GM23338 (cell line): Measurements from ENCODE around the gene PGAM1. TPM values are rescaled to one million over a fixed set of nuclear protein-coding genes. Genes with fewer than 3 reads are reported as not detected.

Source experiments
- ATAC-seq: fragments of 200-7000 bp; cut with Tn5 transposase; 3 replicates; pipeline ENCODE4 v1.9.1; 2020
- DNase-seq: peaks from one replicate; pipeline ENCODE4 v3.0.0-alpha.2; 2015; ENCODE audit warnings: low spot score
- H2AFZ ChIP-seq: fragments of 200-600 bp; sonication (generic); 2 replicates; pipeline ENCODE4 v1.8.0; 2016; ENCODE audit warnings: antibody characterized with exemption, mild to moderate bottlenecking, moderate library complexity
- H3F3A ChIP-seq: fragments of 200-600 bp; sonication (generic); replicated peaks from 2 replicates; pipeline ENCODE4 v1.8.0; 2017; ENCODE audit warnings: antibody characterized with exemption, mixed run types, low read depth
- H3K27ac ChIP-seq: fragments of 200-600 bp; sonication (generic); 2 replicates; pipeline ENCODE4 v1.6.1; 2016; ENCODE audit warnings: low read depth
- H3K27me3 ChIP-seq: fragments of 200-600 bp; sonication (generic); 2 replicates; pipeline ENCODE4 v1.8.0; 2016; ENCODE audit warnings: mild to moderate bottlenecking, mixed run types, moderate library complexity; ENCODE audit not compliant: insufficient read depth
- H3K36me3 ChIP-seq: fragments of 200-600 bp; sonication (generic); 2 replicates; pipeline ENCODE4 v1.8.0; 2016; ENCODE audit warnings: mild to moderate bottlenecking; ENCODE audit not compliant: insufficient read depth
- H3K4me1 ChIP-seq: fragments of 200-600 bp; sonication (generic); 2 replicates; pipeline ENCODE4 v1.8.0; 2016; ENCODE audit warnings: mild to moderate bottlenecking, moderate library complexity; ENCODE audit not compliant: insufficient read depth
- H3K4me2 ChIP-seq: fragments of 200-600 bp; sonication (generic); 2 replicates; pipeline ENCODE4 v1.7.1; 2017; ENCODE audit warnings: mixed run types
- H3K4me3 ChIP-seq: fragments of 200-600 bp; sonication (generic); 2 replicates; pipeline ENCODE4 v1.6.1; 2016; ENCODE audit warnings: mixed run types
- H3K79me2 ChIP-seq: fragments of 200-600 bp; sonication (generic); replicated peaks from 2 replicates; pipeline ENCODE4 v1.8.0; 2017; ENCODE audit warnings: mild to moderate bottlenecking; ENCODE audit not compliant: insufficient read depth
- H3K9me2 ChIP-seq: fragments of 200-600 bp; sonication (generic); 2 replicates; pipeline ENCODE4 v1.8.0; 2017; ENCODE audit not compliant: insufficient read depth
- H4K20me1 ChIP-seq: fragments of 200-600 bp; sonication (generic); replicated peaks from 2 replicates; pipeline ENCODE4 v1.8.0; 2017; ENCODE audit warnings: mild to moderate bottlenecking; ENCODE audit not compliant: insufficient read depth
- H3K27ac Mint-ChIP-seq: 2 replicates; pipeline ENCODE4 v1.8.0; 2020; ENCODE audit warnings: inconsistent platforms, mild to moderate bottlenecking, moderate library complexity, mixed read lengths
- H3K27me3 Mint-ChIP-seq: 3 replicates; pipeline ENCODE4 v1.8.0; 2022; ENCODE audit warnings: low read depth, mild to moderate bottlenecking, moderate library complexity, mixed read lengths, inconsistent platforms; ENCODE audit not compliant: insufficient read depth, poor library complexity
- H3K36me3 Mint-ChIP-seq: 3 replicates; pipeline ENCODE4 v1.8.0; 2021; ENCODE audit warnings: low read depth, mild to moderate bottlenecking, inconsistent platforms, moderate library complexity, mixed read lengths
- H3K4me1 Mint-ChIP-seq: 3 replicates; pipeline ENCODE4 v1.8.0; 2020; ENCODE audit warnings: mild to moderate bottlenecking, inconsistent platforms, mixed read lengths
- H3K4me3 Mint-ChIP-seq: 3 replicates; pipeline ENCODE4 v1.8.0; 2021; ENCODE audit warnings: moderate library complexity, mild to moderate bottlenecking, inconsistent platforms, mixed read lengths
- H3K9me3 Mint-ChIP-seq: 3 replicates; pipeline ENCODE4 v1.8.0; 2020; ENCODE audit warnings: moderate library complexity, mild to moderate bottlenecking, inconsistent platforms, mixed read lengths
- CREB1 ChIP-seq: fragments of 250-450 bp; sonication (Bioruptor Pico); IDR thresholded peaks from 2 replicates; pipeline ENCODE4 v1.5.0; 2020; ENCODE audit warnings: low read depth, mild to moderate bottlenecking, moderate library complexity
- ETS1 ChIP-seq: IDR thresholded peaks from 2 replicates; pipeline ENCODE4 v1.6.1; 2016; ENCODE audit warnings: antibody characterized with exemption
- EZH2 ChIP-seq: fragments of 200-600 bp; sonication (generic); IDR thresholded peaks from one replicate; pipeline ENCODE4 v1.8.0; 2017; ENCODE audit warnings: antibody characterized with exemption, mild to moderate bottlenecking, low read depth; ENCODE audit not compliant: unreplicated experiment
- POLR2AphosphoS5 ChIP-seq: IDR thresholded peaks from 2 replicates; pipeline ENCODE4 v1.6.1; 2016; ENCODE audit warnings: antibody characterized with exemption, low read depth
- STAT1 ChIP-seq: IDR thresholded peaks from one replicate; pipeline ENCODE4 v1.6.1; 2016; ENCODE audit warnings: antibody characterized with exemption; ENCODE audit not compliant: unreplicated experiment
- ZNF114 ChIP-seq: fragments of 250-450 bp; sonication (Bioruptor Pico); IDR thresholded peaks from 2 replicates; pipeline ENCODE4 v1.5.0; 2020; ENCODE audit warnings: mild to moderate bottlenecking, moderate library complexity
- ZNF331 ChIP-seq: fragments of 250-450 bp; sonication (Bioruptor Pico); IDR thresholded peaks from 2 replicates; pipeline ENCODE4 v1.5.0; 2020; ENCODE audit warnings: low read depth, mild to moderate bottlenecking, moderate library complexity
- polyA plus RNA-seq: library from polyadenylated mRNA; unstranded; fragments of >200 nt; fragmentation: Nextera tagmentation; extraction: Ambion mirVana; gene quantifications from 2 replicates; pipeline ENCODE4 v1.2.1, GENCODE V29; 2016
- total RNA-seq: library from RNA; depleted of rRNA; stranded (reverse); fragments of >200 nt; shearing (Covaris generic); gene quantifications from 2 replicates; pipeline ENCODE4 v1.2.3, GENCODE V29; 2014
- TF ChIP-seq, protein P1 (sequence below): IDR thresholded peaks from one replicate; pipeline ENCODE4 v1.6.1; 2018; ENCODE audit warnings: antibody characterized with exemption; ENCODE audit not compliant: unreplicated experiment
- TF ChIP-seq, protein P2 (sequence below): fragments of 250-450 bp; sonication (Bioruptor Pico); IDR thresholded peaks from 2 replicates; pipeline ENCODE4 v1.5.0; 2020; ENCODE audit warnings: mild to moderate bottlenecking, moderate library complexity

Gene PGAM1
- total and polyA plus RNA-seq, 2 experiments from 2014 or later: 497 to 930 TPM

- TF ChIP-seq, protein P1, sequence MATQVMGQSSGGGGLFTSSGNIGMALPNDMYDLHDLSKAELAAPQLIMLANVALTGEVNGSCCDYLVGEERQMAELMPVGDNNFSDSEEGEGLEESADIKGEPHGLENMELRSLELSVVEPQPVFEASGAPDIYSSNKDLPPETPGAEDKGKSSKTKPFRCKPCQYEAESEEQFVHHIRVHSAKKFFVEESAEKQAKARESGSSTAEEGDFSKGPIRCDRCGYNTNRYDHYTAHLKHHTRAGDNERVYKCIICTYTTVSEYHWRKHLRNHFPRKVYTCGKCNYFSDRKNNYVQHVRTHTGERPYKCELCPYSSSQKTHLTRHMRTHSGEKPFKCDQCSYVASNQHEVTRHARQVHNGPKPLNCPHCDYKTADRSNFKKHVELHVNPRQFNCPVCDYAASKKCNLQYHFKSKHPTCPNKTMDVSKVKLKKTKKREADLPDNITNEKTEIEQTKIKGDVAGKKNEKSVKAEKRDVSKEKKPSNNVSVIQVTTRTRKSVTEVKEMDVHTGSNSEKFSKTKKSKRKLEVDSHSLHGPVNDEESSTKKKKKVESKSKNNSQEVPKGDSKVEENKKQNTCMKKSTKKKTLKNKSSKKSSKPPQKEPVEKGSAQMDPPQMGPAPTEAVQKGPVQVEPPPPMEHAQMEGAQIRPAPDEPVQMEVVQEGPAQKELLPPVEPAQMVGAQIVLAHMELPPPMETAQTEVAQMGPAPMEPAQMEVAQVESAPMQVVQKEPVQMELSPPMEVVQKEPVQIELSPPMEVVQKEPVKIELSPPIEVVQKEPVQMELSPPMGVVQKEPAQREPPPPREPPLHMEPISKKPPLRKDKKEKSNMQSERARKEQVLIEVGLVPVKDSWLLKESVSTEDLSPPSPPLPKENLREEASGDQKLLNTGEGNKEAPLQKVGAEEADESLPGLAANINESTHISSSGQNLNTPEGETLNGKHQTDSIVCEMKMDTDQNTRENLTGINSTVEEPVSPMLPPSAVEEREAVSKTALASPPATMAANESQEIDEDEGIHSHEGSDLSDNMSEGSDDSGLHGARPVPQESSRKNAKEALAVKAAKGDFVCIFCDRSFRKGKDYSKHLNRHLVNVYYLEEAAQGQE: no peak
- no peak for TF ChIP-seq ZNF331 (CRISPR knock-in tag)
- no peak for TF ChIP-seq ETS1
- no peak for TF ChIP-seq CREB1 (CRISPR knock-in tag)
Observed at GRCh38 chr10:97464226-97464625, 38.2 kb downstream of the PGAM1 start (continued).

DNA sequence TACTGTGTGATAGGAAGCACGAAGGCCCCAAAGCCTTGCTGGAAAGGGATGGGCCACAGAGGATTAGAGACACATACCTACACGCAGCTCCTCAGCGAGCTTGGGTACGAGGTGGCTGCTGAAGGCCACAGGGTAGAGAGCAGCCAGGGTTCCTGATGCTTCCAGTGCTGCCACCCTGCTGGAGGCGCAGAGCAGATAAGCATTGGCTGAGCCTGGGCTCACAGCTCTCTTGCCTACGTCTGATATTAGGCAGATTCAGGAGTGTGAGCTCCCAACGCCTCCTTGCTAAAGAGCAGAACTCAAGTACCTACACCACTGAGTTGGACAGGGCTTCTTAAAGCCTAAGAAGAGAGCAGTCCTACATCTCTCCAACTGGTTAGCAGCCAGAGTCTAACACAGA lies 40.0 kb downstream of the PGAM1 start:
- no peaks in the 10 kb centered on the region for H3K79me2 ChIP-seq
- no peak for ATAC-seq
- Mint-ChIP-seq H3K36me3 (peaks cover 90% of the 10 kb centered on the region), H3K9me3 (no peaks in the 10 kb centered on the region), H3K27me3 (peaks cover 1% of the 10 kb centered on the region), H3K27ac (no peak overlapping the region), H3K4me3 (no peak overlapping the region), H3K4me1 (peaks cover 5% of the 10 kb centered on the region; the same call in 1 of the 3 replicates)
- H3K4me3 ChIP-seq: no peak overlapping the region
- H3K27me3 ChIP-seq: no peaks in the 10 kb centered on the region
- H2AFZ ChIP-seq: no peak overlapping the region
- H3F3A ChIP-seq: peaks cover 32% of the 10 kb centered on the region
- peaks cover 5% of the 10 kb centered on the region for H4K20me1 ChIP-seq
- DNase-seq: no peak
- no peaks in the 10 kb centered on the region for H3K9me2 ChIP-seq
- H3K4me1 ChIP-seq: no peaks in the 10 kb centered on the region
- peaks cover 75% of the 10 kb centered on the region for H3K36me3 ChIP-seq
- no peak overlapping the region for H3K27ac ChIP-seq
- no peak overlapping the region for H3K4me2 ChIP-seq
- no peak for TF ChIP-seq ETS1
- TF ChIP-seq ZNF114 (CRISPR knock-in tag): no peak
- no peak for TF ChIP-seq POLR2AphosphoS5
- TF ChIP-seq ZNF331 (CRISPR knock-in tag): no peak
- no peak for TF ChIP-seq CREB1 (CRISPR knock-in tag)
- TF ChIP-seq EZH2: no peak
- no peak for TF ChIP-seq STAT1
- TF ChIP-seq, protein P2, sequence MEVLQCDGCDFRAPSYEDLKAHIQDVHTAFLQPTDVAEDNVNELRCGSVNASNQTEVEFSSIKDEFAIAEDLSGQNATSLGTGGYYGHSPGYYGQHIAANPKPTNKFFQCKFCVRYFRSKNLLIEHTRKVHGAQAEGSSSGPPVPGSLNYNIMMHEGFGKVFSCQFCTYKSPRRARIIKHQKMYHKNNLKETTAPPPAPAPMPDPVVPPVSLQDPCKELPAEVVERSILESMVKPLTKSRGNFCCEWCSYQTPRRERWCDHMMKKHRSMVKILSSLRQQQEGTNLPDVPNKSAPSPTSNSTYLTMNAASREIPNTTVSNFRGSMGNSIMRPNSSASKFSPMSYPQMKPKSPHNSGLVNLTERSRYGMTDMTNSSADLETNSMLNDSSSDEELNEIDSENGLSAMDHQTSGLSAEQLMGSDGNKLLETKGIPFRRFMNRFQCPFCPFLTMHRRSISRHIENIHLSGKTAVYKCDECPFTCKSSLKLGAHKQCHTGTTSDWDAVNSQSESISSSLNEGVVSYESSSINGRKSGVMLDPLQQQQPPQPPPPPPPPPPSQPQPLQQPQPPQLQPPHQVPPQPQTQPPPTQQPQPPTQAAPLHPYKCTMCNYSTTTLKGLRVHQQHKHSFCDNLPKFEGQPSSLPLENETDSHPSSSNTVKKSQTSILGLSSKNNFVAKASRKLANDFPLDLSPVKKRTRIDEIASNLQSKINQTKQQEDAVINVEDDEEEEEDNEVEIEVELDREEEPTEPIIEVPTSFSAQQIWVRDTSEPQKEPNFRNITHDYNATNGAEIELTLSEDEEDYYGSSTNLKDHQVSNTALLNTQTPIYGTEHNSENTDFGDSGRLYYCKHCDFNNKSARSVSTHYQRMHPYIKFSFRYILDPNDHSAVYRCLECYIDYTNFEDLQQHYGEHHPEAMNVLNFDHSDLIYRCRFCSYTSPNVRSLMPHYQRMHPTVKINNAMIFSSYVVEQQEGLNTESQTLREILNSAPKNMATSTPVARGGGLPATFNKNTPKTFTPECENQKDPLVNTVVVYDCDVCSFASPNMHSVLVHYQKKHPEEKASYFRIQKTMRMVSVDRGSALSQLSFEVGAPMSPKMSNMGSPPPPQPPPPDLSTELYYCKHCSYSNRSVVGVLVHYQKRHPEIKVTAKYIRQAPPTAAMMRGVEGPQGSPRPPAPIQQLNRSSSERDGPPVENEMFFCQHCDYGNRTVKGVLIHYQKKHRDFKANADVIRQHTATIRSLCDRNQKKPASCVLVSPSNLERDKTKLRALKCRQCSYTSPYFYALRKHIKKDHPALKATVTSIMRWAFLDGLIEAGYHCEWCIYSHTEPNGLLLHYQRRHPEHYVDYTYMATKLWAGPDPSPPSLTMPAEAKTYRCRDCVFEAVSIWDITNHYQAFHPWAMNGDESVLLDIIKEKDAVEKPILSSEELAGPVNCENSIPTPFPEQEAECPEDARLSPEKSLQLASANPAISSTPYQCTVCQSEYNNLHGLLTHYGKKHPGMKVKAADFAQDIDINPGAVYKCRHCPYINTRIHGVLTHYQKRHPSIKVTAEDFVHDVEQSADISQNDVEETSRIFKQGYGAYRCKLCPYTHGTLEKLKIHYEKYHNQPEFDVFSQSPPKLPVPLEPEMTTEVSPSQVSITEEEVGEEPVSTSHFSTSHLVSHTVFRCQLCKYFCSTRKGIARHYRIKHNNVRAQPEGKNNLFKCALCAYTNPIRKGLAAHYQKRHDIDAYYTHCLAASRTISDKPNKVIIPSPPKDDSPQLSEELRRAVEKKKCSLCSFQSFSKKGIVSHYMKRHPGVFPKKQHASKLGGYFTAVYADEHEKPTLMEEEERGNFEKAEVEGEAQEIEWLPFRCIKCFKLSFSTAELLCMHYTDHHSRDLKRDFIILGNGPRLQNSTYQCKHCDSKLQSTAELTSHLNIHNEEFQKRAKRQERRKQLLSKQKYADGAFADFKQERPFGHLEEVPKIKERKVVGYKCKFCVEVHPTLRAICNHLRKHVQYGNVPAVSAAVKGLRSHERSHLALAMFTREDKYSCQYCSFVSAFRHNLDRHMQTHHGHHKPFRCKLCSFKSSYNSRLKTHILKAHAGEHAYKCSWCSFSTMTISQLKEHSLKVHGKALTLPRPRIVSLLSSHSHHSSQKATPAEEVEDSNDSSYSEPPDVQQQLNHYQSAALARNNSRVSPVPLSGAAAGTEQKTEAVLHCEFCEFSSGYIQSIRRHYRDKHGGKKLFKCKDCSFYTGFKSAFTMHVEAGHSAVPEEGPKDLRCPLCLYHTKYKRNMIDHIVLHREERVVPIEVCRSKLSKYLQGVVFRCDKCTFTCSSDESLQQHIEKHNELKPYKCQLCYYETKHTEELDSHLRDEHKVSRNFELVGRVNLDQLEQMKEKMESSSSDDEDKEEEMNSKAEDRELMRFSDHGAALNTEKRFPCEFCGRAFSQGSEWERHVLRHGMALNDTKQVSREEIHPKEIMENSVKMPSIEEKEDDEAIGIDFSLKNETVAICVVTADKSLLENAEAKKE (CRISPR knock-in tag): no peak
